ENCODE measurements around the gene HMGXB3.
"Not testable (repeated sequence)": the region's sequence is repeated elsewhere in the genome, so short reads cannot be mapped to it uniquely, and the experiment has no call there.

The HMGXB3 gene

DNA sequence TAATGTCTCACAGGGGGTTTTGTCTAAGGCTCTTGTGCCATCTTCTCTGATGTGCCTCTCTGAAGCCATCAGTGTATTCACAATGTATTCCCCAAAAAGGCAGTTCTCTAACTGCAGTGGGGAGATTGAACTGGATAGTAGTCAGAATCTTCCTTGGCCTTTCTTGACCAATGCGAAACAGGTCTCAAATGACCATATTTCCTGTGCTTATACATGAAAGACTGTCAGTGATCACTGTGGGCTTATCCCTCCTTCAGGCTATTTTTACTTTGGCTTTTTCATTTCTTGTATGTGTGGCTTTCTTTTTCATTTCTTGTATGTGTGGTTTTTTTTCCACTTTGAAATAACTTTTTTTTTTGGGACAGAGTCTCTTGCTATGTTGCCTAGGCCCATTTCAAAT lies 19.7 kb downstream of the HMGXB3 start:
- no peak for DNase-seq (ENCODE audit: low read depth in 3 of 3)

DNA sequence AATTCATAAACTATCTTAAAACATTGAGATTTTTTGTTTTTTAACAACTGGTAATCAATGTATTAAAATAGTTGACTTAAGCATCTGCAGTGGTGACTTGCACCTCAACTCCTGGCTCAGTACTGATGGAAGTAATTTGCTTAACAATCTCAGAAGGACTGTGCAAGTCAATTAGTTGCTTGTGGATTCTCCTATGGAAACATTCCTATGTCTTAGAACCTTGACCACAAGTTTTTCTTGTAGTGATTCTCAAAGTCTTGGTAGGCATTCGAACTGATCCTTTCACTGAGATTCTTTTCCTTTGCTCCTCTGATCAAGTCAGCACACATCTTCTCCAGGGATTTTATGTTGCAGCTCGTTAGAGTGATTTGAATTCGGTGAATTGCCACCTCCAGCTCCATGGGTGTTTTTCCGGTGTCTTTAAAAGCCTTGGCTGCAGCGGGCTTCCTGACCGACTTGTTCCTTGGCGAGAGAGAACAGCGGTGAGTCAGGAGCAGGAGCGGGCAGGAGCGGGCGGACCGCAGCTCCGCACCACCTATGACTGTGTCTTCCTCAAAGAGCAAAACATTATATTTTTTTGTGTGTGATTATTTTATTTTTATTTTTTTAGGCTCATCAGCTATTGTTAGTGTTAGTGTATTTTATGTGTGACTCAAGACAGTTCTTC lies 21.1 kb downstream of the HMGXB3 start:
- DNase-seq (ENCODE audit: low read depth in 3 of 3) = no peak

DNA sequence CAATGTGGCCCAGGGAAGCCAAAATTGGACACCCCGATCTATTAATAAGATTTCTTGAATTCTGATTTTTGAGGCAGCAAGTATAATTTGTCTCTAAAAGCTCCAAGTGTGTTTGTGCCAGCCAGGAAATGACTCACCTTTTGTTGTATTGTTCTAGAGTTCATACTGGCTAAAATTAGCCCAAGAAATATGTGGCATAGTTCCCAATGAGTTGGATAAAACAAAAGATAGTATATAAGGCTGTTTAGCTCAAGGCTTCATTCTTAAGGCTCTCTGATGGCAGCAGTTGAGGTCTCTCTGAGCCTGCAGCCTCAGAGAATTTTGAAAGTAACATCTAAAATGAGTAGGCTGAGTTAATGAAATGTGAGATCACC lies 21.6 kb downstream of the HMGXB3 start:
- no peak for DNase-seq (ENCODE audit: low read depth in 3 of 3)

DNA sequence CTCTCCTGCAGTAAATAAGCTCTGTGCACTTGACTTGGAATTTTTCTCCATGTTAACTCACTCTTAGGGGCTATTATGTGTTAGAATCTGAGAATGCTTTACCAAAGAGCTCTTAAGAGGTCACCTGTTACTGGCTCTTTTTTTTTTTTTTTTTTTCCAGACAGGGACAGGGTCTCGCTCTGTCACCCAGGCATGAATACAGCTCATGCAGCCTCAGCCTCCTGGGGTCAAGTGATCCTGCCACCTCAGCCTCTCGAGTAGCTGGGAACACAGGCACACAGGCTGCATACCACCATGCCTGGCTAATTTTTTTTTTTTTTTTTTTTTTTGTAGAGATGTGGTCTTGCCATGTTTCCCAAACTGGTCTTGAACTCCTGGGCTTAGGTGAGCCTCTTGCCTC lies 22.1 kb downstream of the HMGXB3 start:
- DNase-seq (ENCODE audit: low read depth in 3 of 3) = no peak

DNA sequence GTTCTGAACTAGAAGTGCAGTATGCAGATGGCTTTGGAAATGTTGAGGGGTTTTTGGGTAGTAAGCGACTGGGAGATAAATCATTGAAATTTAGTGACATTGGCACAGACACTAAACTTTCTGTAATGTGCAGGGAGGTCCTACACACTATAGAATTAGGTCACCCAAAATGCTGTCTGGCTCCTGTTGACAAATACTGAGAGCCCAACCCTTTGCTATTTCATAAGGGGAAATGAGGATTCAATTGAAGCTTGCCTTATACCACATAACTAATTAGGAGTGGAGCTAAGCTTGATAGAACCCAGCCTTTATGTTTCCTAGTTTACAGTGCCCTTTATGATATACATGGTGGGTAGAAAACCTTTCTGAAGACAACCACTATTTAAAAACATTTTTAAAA lies 22.6 kb downstream of the HMGXB3 start:
- DNase-seq (ENCODE audit: low read depth in 3 of 3) = no peak

DNA sequence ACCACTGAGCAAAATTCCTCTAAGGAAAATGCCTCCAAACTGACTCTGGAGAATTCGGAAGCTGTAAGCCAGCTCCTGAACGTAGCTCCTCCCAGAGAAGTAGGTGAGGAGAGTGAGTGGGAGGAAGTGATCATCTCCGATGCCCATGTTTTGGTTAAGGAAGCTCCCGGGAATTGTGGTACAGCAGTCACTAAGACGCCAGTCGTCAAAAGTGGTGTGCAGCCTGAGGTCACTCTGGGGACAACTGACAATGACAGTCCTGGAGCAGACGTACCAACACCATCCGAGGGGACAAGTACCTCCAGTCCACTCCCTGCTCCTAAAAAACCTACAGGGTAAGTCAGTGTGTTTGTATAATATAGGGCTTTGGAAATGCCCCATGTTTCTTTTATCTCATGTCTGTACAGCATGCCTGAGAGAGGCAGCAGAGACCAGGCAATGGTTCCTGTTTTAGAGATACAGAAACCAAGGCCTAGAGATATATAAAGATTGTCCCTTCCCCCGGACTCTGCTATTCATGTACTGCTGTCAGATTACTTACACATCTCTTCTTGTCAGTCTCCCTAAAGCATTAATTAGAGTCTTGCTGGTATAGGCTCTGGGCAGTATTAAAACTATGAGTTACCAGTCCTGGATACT lies 23.9 kb downstream of the HMGXB3 start:
- no peak for DNase-seq (ENCODE audit: low read depth in 3 of 3)

DNA sequence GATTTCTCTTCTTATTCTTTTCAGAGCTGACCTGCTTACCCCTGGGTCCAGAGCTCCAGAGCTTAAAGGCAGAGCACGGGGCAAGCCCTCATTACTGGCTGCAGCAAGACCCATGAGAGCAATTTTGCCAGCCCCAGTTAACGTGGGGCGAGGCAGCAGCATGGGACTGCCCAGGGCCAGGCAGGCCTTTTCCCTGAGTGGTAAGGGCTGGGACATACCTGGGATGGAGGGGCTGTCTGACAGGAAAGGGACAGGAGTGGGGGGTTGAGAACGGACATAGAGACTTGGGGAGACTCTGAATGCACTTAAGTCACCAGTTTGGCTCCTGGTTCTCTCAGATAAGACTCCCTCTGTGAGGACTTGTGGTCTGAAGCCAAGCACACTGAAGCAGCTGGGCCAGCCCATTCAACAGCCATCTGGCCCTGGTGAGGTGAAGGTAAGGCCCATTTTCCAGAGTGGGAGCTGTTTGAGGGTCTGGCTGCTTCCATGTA lies 26.2 kb downstream of the HMGXB3 start:
- DNase-seq (ENCODE audit: low read depth in 3 of 3) = no peak

DNA sequence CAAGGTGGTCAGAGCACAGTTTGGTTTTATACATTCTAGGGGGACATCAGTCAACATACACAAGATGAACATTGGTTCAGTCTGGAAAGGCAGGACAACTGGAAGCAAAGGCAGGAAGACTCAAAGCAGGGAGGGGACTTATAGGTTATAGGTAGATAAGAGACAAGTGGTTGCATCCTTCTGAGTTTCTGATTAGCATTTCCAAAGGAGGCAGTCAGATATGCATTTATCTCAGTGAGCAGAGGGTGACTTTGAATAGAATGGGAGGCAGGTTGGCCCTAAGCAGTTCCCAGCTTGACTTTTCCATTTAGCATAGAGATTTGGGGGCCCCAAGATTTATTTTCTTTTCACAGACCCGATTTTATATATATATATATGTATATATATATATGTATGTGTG lies 27.5 kb downstream of the HMGXB3 start:
- DNase-seq (ENCODE audit: low read depth in 3 of 3) = not testable (repeated sequence)

DNA sequence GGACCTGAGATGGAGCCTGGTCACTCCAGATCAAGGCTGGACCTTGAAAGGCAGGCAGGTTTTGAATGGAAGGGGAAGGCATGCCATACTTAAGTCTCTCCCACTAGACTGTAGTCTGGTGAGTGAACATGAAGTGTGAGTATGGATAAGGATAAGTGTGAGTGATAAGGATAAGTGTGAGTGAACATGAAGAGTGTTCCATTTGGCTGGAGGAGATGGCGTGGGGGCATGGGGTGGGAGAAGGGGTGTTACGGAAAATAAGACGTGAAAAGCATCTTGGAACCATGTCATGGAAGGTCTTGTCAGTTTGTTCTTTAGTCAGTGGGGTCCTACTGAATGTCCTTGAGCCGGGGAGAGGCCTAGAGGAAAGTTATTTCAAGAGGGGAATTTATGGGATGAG lies 32.8 kb downstream of the HMGXB3 start:
- DNase-seq (ENCODE audit: low read depth in 3 of 3) = no peak

DNA sequence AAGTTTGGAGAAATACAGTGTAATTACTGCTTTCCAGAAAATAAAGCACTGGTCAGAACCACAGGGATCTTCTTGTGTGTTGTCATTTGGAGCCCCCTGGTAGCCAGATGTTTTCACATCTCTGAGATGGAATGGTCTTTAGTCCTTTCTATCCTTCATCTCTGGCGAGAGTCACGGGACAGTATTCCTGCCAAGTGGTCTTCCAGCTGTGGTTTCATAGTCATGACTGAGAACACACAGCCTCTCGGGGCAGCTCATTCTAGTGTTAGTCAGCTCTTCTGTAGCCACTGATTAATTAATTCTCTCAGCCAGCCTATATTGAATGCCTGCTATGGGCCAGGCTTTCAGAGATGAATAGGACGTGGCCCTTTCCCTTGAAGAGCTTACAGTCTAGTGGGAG lies 34.1 kb downstream of the HMGXB3 start:
- DNase-seq (ENCODE audit: low read depth in 3 of 3) = no peak

DNA sequence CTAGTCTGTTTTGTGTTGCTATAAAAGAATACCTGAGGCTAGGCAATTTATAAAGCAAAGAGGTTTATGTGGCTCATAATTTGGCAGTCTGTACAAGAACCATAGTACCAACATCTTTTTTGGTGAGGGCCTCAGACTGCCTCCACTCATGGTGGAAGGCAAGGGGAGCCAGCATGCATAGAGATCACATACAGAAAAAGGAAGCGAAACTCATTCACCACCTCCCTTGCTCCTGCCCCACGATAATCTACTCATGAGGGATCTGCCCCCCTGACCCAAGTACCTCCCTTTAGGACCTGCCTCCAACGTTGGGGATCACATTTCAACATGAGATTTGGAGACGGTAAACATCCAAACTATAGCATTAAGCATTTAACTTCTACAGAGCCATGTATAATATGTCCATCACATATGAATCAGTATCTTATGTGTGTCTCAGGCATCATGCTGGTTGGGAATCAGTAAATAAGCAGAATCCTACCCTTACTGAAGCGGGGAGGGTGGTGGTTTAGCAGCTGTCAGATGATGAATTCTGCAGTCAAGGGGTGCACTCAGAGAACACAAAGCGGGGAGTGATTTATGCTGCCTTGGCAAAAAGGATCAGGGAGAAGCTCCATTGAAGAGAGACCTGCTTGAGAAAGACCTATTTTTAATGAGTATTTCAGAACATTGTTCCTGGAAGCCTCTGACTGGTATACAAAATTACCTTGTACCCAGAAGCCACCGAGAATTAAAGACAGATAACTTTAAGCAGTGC lies 34.8 kb downstream of the HMGXB3 start:
- no peak for DNase-seq (ENCODE audit: low read depth in 3 of 3)

DNA sequence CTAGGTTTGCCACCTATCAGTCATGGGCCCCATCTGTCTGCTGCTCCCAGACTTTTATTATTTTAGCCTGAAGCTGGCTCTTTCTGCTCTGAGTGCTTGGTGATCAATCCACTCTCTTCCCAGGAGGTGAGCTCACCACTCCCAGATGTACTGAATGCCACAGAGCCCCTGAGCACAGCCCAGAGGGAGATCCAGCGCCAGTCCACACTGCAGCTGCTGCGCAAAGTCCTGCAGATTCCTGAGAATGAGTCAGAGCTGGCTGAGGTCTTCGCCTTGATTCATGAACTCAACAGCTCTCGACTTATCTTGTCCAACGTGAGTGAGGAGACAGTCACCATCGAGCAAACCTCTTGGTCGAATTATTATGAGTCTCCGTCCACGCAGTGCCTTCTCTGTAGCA lies 36.0 kb downstream of the HMGXB3 start:
- no peak for DNase-seq (ENCODE audit: low read depth in 3 of 3)

DNA sequence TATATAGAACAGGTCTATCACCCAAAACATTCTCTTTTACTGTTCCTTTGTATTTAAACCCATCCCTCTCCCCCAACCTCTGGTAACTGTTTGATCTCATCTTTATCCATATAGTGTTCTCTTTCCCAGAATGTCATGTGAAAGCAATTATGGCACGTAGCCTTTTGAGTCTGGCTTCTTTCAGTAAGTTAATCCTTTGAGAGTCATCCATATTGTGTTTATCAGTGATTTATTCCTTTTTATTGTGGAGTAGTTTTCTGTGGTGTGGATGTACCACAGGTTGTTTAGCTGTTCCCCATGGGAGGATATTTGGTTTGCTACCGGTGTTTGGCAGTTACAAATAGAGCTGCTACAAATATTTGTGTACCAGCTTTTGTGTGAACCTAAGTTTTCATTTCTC lies 38.0 kb downstream of the HMGXB3 start:
- DNase-seq (ENCODE audit: low read depth in 3 of 3) = no peak

DNA sequence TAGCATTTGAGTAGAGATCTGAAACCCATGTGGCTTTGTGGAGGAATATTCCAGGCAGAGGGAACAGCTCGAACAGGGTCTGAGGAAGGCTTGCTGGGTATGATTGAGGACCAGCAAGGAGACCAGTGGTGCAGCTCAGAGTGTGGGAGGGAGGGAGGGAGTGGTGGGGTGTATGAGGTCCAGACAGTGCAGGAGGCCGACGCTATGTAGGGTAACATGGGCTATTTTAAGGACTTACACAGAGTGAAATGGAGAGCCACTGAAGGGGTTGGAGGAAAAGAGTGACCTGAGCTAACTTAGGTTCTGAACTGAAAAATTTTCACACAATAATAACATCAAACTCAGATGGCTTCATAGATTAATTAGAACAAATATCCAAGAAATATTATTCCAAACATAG lies 41.9 kb downstream of the HMGXB3 start:
- no peak for DNase-seq (ENCODE audit: low read depth in 3 of 3)

DNA sequence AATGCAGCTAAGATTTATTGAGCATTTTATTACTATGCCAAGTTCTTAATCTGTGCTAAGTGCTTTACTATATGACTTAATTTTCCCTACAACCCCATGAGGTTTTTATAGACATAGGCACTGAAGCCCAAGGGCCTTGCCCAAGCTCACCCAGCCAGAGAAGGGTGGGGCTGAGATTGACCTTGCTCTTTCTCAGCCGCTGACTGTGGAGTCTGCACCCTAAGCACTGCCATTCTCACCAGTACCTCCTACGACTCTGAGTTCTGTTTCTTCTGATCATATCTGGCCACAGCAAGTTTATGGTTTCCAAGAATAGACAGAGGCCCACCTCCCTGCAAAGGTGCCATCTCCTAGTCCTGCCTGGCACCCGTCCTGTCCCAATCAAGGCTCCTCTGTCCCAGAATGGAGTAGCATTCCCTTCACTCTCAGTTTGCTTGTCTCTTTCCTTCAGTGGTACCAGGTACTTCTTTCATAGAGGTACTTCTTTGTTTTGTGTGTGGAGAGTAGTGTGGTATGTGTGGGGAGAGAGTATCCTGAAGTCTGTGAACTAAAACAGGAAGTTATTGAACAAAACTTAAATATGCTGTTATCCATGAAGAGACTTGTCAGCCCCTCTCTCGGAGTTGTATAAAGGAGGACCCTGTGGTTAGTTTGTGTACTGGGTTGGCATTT lies 43.3 kb downstream of the HMGXB3 start:
- no peak for DNase-seq (ENCODE audit: low read depth in 3 of 3)

DNA sequence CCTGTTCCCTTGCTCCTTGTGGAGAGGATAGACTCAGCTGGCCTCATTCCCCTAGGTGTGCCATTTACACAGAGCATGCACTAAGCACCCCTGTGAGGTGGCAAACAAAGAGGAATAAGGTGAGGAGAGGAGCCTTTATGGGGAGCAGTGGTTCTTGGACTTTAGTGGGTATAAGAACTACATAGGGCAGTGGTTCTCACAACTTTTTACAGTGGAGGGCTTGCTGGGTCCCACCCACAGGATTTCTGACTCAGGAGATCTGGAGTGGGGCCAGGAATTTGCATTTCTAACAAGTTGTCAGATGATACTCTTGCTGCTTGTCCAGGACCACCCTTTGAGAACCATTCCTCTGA lies 43.8 kb downstream of the HMGXB3 start:
- DNase-seq (ENCODE audit: low read depth in 3 of 3) = no peak

DNA sequence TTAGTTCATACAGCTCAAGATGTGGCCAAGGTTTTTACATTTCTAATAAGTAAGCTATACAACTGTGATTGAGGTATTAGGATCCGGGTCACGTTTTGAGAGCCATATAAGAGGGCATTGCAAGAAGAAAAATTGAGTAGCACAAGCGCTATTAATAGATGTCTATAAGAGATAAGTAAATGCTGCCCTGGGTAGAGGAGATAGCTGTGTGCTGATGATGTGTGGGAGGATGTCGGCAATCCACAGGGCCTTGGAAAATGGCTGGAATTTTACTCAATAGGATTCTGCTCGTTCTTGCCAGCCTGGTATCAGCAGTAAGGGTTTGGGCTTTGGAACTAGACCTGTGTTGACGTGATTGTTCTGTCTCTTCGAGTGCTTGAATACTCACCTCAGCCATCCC lies 44.2 kb downstream of the HMGXB3 start:
- DNase-seq (ENCODE audit: low read depth in 3 of 3) = no peak

DNA sequence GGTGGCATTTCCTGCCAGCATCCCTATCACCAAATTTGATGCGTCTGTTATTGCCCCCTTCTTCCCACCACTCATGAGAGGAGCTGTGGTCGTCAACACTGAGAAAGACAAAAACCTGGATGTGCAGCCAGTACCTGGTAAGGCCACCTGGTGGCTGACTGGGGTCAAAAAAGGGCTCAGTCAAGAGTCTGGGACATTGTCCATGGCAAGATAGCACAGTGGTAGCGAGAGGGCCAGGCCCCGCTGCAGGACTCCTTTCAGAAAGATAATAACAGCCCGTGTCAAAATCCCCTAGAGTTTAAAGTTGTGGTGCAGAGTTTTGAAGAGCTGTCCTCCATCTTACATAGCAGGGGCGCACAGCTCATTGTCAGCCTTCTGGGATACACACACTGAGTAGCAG lies 45.0 kb downstream of the HMGXB3 start:
- DNase-seq (ENCODE audit: low read depth in 3 of 3) = no peak

DNA sequence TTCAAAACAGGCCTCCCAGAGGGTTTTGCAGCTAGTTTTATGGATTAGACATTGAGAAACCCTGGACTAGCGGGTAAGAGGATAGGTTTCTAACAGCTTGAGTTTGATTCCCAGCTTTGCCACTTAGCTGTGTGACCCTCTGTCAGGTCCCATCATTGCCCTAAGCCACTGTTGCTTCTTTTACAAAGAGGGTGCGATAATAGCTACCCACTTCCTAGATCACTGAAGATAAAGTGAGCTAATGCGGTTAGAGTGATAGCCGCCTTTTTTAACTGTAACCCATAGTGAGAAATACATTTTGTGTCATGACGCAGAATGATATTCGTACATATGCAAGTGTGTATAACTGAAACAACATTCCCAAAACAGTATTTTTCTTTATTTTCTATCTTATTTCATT lies 45.5 kb downstream of the HMGXB3 start:
- no peak for DNase-seq (ENCODE audit: low read depth in 3 of 3)

DNA sequence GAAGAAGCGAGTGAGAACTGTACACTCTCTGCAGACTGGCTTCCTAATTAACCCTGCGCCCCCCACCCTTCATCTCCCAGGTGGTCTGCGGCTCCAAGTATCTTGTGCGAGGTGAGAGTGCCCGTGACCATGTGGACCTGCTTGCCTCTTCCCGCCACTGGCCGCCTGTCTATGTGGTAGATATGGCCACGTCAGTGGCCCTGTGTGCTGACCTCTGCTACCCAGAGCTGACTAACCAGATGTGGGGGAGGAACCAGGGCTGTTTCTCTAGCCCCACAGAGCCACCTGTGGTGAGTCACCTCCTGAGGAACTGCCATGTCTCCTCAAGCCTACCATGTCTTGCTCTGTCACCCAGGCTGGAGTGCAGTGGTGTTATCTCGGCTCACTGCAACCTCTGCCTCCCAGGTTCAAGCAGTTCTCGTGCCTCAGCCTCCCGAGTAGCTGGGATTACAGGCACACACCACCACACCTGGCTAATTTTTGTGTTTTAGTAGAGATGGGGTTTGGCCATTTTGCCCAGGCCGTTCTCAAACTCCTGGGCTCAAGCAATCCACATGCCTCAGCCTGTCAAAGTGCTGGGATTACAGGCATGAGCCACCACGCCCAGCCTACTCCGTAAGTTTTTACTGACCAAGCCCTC lies 49.8 kb downstream of the HMGXB3 start:
- DNase-seq (ENCODE audit: low read depth in 3 of 3) = not testable (repeated sequence)

DNA sequence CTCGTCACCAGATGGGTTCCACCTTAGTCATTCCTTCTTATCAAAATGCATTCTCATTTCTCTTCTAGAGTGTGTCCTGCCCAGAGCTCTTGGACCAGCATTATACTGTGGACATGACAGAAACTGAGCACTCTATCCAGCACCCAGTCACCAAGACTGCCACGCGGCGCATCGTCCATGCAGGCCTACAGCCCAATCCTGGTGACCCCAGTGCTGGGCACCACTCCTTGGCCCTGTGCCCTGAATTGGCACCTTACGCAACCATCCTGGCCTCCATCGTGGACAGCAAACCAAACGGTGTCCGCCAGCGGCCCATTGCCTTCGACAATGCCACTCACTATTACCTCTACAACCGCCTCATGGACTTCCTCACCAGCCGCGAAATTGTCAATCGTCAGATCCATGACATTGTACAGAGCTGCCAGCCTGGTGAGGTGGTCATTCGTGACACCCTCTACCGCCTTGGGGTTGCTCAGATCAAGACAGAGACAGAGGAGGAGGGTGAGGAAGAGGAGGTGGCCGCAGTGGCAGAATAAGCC lies 51.2 kb downstream of the HMGXB3 start:
- DNase-seq (ENCODE audit: low read depth in 3 of 3) = no peak

All from stimulated activated CD4-positive, alpha-beta T cell treated with anti-CD3 and anti-CD28 coated beads, TNF-alpha, amount 100 ng/mL, for 4 hours (primary cell).